Ishikawa (cell line): ENCODE data around the gene ADCY9.

Experiments used
- RAD21 ChIP-seq: IDR thresholded peaks from 2 replicates; pipeline ENCODE4 v1.6.1; 2012; ENCODE audit warnings: low read depth
- REST ChIP-seq: IDR thresholded peaks from 2 replicates; pipeline ENCODE4 v1.6.1; 2012; ENCODE audit warnings: low read depth, mild to moderate bottlenecking

- TF ChIP-seq REST (no peak), RAD21 (no peak)
Observed at GRCh38 chr16:4021070-4021779, 95.0 kb downstream of the ADCY9 start.
